Hematopoietic multipotent progenitor cell treated with erythropoietin and hydrocortisone succinate and interleukin-3 and kit ligand, for 8 days (in vitro differentiated cells): ENCODE results near the gene KNL1.
"Not testable (repeated sequence)": the region's sequence is repeated elsewhere in the genome, so short reads cannot be mapped to it uniquely, and the experiment has no call there.

ENCODE experiments used
- DNase-seq: peaks from one replicate; pipeline ENCODE4 v3.0.0-alpha.2; 2015

Gene KNL1

DNA sequence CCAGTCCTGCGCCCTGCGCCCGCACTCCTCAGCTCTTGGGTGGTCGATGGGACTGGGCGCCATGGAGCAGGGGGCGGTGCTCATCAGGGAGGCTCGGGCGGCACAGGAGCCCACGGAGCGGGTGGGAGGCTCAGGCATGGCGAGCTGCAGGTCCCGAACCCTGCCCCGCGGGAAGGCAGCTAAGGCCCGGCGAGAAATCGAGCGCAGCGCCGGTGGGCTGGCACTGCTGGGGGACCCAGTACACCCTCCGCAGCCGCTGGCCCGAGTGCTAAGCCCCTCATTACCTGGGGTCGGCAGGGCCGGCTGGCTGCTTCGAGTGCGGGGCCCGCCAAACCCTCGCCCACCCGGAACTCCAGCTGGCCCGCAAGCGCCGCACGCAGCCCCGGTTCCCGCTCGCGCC, 82.9 kb downstream of the KNL1 start:
- DNase-seq: not testable (repeated sequence)

GRCh38 chr15:40680151-40680550, 86.1 kb downstream of the KNL1 start:
- DNase-seq: no peak

DNA sequence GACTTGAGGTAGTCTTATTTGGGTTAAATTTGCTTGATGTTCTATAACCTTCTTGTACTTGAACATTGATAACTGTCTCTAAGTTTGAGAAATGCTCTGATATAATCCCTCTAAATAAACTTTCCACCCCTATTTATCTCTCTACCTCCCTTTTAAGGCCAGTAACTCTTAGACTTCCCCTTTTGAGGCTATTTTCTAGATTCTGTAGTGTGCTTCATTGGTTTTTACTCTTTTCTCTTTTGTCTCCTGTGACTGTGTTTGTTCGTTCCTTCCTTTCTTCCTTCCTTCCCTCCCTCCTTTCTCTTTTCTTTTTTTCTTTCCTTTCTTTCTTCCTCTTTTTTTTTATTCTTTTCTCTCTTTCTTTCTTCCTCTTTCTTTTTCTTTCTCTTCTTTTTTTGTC, 86.9 kb downstream of the KNL1 start:
- DNase-seq: not testable (repeated sequence)

DNA sequence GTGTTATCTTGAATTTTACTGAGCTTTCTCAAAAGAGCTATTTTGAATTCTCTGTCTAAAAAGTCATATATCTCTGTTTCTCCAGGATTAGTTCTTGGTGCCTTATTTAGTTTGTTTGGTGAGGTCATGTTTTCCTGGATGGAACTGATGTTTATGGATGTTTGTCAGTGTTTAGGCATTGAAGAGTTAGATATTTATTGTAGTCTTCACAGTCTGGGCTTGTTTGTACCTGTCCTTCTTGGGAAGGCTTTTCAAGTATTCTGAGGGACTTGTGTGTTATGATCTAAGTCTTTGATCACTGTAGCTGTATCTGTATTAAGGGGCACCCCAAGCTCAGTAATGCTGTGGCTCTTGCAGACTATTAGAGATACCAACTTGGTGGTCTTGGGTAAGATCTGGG, 90.3 kb downstream of the KNL1 start:
- no peak for DNase-seq

- no peak for DNase-seq
These were observed 91.3 kb downstream of the KNL1 start for GRCh38 chr15:40685376-40685775.

DNA sequence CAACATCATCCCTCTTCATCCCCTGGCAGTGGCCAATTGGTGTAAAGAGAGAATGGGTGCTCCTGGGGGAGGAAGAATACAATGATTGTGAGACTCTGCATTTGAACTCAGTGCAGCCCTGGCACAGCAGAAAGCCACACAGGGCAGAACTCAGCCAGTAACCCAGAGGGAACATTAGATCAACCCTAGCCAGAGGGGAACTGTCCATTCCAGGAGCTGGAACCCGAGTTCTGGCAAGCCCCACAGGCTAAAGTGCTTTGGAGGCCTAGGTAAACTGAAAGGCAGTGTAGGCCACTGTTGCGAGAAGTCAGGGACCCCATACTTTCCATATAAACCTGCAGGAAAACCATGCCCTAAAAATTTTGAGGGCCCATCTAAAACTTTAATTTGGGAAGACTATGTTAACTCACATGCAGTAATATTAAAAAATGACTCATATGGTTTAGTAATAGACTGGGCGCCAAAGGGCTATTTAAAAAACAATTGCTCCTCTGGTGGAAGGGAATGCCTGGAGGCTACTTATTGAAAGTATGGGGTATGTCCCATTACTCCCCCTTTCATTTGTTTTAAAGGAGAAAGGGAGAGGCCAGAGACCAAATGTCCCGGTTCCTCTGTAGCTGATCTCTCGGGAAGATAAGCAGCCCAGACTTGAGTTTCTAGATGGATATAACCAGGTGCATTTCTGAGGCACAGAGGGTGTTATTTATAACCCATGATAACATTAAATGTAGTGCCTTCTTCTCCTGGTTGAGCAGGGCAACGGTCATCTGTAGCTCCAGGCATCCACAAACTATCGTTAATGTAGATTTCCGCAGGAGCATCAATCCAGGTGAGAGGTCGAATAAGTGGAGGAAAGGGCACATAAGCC, 95.1 kb downstream of the KNL1 start:
- DNase-seq: no peak

DNA sequence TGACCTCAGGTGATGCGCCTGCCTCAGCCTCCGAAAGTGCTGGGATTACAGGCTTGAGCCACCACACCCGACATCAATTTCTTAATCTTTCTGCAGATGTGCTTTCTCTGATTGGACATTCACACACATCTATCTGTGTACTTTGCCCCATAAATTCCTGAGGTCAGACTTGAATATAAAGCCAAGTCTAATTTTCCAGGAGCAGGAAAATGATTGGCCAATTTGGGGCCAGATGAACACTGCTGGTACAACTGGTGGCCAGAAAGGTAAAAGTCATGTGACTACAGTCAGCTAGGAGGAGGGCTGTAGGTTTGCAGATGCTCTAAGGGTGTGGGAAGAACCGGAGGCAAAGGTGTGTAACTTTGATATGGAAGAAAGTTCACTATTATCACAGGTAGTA, 97.7 kb downstream of the KNL1 start:
- DNase-seq: no peak

DNA sequence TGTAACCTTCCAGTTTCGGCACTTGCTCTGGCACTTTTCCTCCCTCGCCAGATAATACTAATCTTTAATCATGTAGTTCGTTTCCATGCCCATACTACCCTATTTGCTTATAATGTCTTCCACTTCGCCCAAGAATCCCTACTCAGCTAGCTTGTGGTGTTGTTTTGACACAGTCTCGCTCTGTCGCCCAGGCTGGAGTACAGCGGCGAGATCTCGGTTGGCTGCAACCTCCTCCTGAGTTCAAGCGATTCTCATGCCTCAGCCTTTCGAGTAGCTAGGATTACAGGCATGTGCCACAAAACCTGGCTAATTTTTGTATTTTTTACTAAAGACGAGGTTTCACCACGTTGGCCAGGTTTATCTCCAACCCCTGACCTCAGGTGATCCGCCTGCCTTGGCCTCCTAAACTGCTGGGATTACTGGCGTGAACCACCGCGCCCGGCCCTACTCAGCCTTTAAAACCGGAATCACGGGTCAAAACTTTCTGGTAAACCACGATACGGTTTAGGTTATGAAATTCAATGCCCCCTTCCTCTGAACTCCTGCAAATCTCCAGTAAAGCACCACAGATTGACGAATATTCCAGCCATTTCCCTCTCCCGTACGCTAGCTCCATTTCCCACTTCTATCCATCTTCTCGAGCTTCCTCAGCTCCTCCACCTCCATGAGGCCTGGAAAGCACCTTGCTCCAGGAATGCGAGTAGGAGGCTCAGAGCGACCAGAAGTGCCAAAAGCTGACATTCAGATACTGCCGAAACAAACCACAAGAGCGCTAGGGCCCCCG, 100.0 kb downstream of the KNL1 start:
- DNase-seq: no peak

DNA sequence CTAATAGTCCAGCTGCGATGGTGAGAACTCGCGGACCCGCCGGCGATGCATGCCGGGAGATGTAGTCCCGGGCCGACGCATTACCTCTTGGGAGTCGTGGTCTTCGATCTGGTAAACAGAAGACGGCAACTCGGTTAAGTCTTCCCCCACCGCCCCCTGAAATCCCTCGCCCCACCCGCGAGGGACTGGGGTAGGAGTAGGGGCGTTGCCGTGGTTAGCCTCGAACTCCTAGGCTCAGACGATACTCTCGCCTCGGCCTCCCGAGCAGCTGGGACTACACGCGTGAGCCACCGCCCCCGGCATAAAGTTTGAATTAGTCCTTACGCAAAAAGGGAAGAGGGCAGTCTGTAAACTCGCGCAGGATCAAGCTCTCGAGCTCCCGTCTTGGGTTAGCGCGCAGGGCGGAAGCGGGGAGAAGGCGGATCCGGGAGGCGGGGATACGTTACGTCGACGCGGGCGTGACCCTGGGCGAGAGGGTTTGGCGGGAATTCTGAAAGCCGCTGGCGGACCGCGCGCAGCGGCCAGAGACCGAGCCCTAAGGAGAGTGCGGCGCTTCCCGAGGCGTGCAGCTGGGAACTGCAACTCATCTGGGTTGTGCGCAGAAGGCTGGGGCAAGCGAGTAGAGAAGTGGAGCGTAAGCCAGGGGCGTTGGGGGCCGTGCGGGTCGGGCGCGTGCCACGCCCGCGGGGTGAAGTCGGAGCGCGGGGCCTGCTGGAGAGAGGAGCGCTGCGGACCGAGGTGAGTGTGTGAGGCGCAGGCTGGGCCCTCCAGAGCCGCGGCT, 100.8 kb downstream of the KNL1 start, which contains the start of gene RAD51:
TSS of gene RAD51 (plus strand) at position 487 of the 781 bp plus-strand sequence. CDS start 3,585 bp downstream, outside the sequence.
- peak; percentile 94 for DNase-seq

GRCh38 chr15:40695469-40695890, 101.4 kb downstream of the KNL1 start:
- DNase-seq: peak; percentile 32

GRCh38 chr15:40696228-40696627, 102.2 kb downstream of the KNL1 start:
- DNase-seq: peak; percentile 5

DNA sequence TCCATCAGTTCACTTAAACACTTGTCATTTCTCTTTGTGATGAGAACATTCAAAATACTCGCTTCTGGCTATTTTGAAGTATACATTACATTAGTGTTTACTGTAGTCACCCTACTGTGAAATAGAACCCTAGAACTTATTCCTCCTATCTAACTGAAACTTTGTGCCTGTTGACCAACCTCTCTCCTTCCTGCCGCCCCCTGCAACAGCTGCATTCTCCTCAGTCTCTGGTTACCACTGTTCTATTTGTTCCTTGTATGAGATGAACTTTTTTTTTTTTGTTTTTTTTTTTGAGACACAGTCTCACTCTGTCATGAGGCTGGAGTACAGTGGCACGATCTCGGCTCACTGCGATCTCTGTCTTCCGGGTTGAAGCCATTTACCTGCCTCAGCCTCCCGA, 103.9 kb downstream of the KNL1 start:
- no peak for DNase-seq

DNA sequence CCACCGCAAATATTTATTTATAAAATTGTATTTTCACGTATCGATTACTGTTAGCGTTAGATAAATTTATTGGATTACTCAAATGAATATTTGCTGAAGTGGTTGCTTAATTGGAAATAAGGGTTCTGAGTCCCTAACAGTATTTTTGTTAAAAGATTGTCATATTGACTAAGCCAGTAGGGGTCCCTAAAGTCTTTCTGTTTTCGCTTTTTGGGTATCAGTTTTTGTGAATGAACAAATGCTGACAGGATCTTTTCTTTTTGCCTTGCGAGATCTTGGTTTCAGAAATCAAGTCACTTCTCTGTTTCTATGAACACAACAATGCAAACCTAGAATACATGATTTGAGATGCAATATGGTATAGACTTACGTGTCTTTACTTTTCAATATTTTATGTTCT, 108.0 kb downstream of the KNL1 start:
- peak; percentile 39 for DNase-seq

GRCh38 chr15:40706121-40706520, 112.1 kb downstream of the KNL1 start:
- no peak for DNase-seq
